NOMO-1 treated with dmso at 0.1 percent for 144 hours (cell line): ENCODE measurements around the gene PCNT.
"Not testable (repeated sequence)": the region's sequence is repeated elsewhere in the genome, so short reads cannot be mapped to it uniquely, and the experiment has no call there.

ENCODE experiments used
- DNase-seq: peaks from one replicate; lab custom pipeline; 2025; ENCODE audit not compliant: unreplicated experiment; lab: John Stamatoyannopoulos, UW

PCNT gene

GRCh38 chr21:46401186-46401910 is 77.4 kb downstream of the PCNT start:
- DNase-seq = no peak

GRCh38 chr21:46402421-46402820 is 78.5 kb downstream of the PCNT start:
- no peak for DNase-seq

GRCh38 chr21:46403234-46403811 is 79.4 kb downstream of the PCNT start:
- DNase-seq = not testable (repeated sequence)

GRCh38 chr21:46404306-46404705 is 80.3 kb downstream of the PCNT start:
- DNase-seq = no peak

GRCh38 chr21:46406001-46406400 is 82.0 kb downstream of the PCNT start:
- no peak for DNase-seq

- no peak for DNase-seq
Observed at GRCh38 chr21:46409641-46410406, 85.9 kb downstream of the PCNT start.

- DNase-seq = no peak
Observed at GRCh38 chr21:46410516-46410915, 86.6 kb downstream of the PCNT start.

- DNase-seq = no peak
Observed at GRCh38 chr21:46411236-46411635, 87.3 kb downstream of the PCNT start.

- DNase-seq = no peak
Observed at GRCh38 chr21:46411691-46412090, 87.7 kb downstream of the PCNT start.

GRCh38 chr21:46412521-46413364 is 88.8 kb downstream of the PCNT start:
- DNase-seq = no peak

- no peak for DNase-seq
Observed at GRCh38 chr21:46413365-46413696, 89.4 kb downstream of the PCNT start.

- no peak for DNase-seq
Observed at GRCh38 chr21:46414965-46415275, 91.0 kb downstream of the PCNT start.

GRCh38 chr21:46416551-46416950 is 92.6 kb downstream of the PCNT start:
- DNase-seq = no peak

GRCh38 chr21:46418265-46418946 is 94.5 kb downstream of the PCNT start:
- no peak for DNase-seq

- DNase-seq = no peak
Observed at GRCh38 chr21:46420241-46421190, 96.6 kb downstream of the PCNT start.

GRCh38 chr21:46421191-46421750 is 97.3 kb downstream of the PCNT start:
- DNase-seq = no peak

GRCh38 chr21:46421756-46422555 is 98.0 kb downstream of the PCNT start:
- no peak for DNase-seq

- DNase-seq = no peak
Observed at GRCh38 chr21:46422636-46423241, 98.8 kb downstream of the PCNT start.
